Stimulated activated CD8-positive, alpha-beta memory T cell treated with anti-CD3 and anti-CD28 coated beads, Interleukin-15, amount 100 ng/mL, for 24 hours (primary cell): ENCODE results near the gene CEP97.
"Not testable (repeated sequence)": the region's sequence is repeated elsewhere in the genome, so short reads cannot be mapped to it uniquely, and the experiment has no call there.

Experiments used
- DNase-seq: peaks from one replicate; pipeline ENCODE4 v3.0.0-alpha.2; 2020; ENCODE audit warnings: low read depth

CEP97 gene

GRCh38 chr3:101724329-101725193 is at the start of gene CEP97:
TSS of gene CEP97 (plus strand) at chr3:101724614. CDS start at chr3:101724677, 63 bp downstream.
- DNase-seq = peak; percentile 77

GRCh38 chr3:101675709-101676215 is 48.7 kb upstream of the CEP97 start:
- no peak for DNase-seq

- peak; percentile 92 for DNase-seq
Measured at GRCh38 chr3:101676216-101676764, 48.1 kb upstream of the CEP97 start.

DNA sequence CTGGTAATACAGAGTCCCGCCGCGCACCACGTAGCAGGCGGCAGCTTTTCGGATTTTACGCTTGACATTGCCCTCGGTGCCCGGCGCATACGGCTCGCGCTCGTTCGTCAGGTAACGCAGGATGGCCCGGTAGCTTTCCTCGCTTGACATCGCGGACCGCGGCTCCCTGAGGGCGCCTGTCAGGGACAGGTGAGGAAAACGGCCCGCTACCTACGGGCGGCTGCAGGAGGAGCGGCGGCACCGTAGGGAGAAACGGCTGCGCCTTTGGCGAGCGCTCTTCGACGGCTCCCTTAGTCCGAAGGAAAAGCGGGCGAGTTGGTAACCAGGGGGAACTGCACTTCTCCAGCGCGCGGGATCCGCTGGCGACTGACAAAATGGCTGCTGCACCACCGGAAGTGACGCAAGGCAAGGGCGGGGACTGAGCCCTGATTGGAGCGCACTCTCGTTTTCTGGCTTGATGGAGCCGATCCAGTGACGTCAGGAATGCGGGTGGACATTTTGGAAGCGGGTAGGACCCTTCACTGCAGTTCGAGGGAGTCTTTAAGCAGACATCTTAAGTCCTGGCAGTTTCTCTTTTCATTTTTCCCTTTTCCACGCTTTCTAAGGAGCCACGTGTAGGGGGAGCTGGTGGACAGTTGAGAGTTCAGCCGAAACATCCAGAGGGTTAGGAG is 47.5 kb upstream of the CEP97 start, which contains the start of gene ZBTB11:
ZBTB11 (minus strand) TSS at position 368 of the 671 bp plus-strand sequence; CDS start at position 150, 218 bp downstream.
- DNase-seq = peak; percentile 99

DNA sequence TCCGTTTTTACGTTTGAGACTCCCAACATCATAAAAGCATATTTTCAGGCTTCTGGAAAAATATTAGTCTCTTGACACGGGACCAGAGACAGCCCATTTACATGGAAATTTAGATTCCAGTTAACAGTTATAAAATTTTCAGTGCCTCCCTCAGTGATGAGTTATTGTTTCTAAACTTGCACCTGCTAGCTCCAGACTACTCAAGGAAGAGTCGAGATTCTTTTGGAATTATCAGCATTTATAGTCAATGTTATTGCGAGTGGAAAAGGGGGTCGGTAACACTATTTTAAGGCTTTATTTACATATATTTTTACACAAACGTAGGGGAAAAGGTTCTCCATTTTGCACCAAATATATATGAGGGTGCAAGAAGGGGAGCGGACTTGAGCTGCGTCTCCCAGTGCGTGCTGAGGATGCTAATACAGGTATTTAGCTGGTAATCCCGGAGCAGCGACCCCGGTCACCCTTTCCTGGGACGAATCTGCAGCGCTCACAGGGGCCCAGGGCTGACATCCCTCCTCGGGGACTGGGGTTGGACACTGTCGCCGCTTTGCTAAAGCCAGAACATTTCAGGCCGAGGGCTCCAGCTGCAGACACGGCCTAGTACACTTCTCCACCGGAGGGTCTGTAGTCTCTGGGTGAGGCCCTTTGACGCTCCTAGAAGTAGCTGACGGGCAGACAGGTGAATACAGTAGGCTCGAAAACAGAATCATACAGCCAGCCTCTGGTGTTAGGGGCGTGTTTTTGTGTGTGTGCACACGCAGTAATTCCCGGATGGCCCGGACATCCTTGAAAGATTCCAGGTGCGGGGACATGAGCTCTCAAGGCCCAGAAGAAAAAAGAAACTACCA is 46.8 kb upstream of the CEP97 start:
- no peak for DNase-seq

DNA sequence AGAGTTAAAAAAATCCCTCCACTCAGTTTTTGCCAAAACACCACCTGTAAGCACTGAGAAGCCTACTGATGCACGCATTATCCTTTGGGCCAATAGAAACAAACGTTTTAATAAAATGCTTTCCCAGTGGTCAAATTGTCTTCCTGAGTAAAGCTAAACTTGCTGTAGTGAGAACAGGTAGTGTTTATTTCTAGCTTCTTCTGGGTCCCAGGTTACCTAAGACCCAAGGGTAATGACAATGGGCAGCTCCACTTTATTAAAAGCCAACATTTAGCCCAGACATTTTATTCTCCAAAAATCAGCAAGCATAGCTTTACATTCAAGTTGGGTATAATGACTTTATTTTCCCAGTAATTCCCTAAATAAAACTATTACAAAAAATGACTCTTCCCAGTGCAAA is 45.6 kb upstream of the CEP97 start:
- DNase-seq = not testable (repeated sequence)

- DNase-seq = no peak
Measured at GRCh38 chr3:101680466-101680865, 43.9 kb upstream of the CEP97 start.

GRCh38 chr3:101685050-101685400 is 39.4 kb upstream of the CEP97 start:
- DNase-seq = no peak

DNA sequence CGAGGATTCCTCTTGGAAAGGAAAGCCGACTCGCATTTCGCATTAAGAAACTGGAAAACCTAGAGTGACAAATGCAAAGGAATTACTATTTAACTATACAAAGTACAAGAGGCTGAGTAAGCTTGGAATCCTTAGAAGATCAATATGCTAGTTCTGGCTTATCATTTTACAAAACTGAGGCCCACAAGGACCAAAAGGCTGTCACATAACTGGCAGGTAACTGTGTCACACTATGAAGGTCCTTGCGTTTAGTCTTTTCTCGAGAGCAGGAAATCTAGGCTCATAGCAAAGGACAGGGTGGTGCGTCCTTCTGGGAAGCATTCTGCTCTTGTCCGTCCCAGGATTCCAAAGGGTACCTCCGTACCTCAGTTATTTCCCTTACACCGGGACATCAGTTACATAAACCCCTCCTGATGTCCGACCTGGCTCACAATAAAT is 38.5 kb upstream of the CEP97 start:
- DNase-seq = no peak

DNA sequence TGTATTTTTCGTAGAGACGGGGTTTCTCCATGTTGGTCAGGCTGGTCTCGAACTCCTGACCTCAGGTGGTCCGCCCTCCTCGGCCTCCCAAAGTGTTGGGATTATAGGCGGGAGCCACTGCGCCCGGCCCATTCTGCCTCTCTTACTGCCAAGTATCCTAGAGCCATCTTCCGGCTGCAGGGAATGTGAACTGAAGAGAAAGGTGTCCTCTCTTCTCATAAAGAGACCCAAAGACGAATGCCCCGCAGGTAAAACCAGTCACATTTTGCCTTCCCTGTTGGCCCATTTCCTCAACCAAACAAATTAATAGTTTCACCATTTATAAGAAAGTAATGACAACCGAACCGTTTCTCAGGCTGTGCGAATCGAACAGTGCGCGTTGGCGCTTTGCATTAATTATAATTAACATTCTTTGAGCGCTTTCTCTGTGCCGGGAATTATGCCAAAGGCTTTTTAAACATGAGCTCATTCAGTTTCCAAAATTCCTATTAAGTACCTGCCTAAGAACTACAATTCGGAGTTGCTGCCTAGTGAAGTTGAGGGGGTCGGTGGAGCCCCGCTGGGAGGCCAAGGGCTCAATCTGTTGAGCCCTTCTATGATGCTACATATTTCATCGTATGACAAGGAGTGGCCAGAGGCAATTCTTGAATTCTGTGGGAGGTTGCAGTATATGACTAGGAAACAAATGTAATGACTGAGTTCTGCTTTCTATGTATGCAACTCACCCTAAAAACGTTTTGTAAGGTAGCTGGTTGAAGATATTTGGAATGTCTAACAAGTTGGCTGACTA is 37.1 kb upstream of the CEP97 start:
- no peak for DNase-seq

GRCh38 chr3:101689286-101689685 is 35.1 kb upstream of the CEP97 start:
- no peak for DNase-seq

DNA sequence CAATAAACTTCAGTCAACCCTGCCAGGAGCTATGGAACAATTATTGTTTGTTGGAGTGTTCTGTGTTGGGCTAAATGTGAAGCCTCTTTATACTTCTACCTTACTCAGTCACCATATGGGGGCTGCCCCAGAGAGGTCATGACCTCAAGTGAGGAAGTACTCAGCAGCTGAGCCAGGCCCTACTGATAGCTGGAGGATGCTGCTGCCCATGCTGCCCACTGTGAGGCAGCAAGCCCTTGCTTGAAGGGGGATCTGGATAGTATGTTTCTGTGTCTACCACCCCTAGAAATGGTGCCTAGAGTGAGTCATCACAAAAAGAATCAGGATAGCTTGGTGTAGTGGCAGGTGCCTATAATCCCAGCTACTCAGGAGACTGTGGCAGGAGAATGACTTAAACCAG is 33.4 kb upstream of the CEP97 start:
- no peak for DNase-seq

DNA sequence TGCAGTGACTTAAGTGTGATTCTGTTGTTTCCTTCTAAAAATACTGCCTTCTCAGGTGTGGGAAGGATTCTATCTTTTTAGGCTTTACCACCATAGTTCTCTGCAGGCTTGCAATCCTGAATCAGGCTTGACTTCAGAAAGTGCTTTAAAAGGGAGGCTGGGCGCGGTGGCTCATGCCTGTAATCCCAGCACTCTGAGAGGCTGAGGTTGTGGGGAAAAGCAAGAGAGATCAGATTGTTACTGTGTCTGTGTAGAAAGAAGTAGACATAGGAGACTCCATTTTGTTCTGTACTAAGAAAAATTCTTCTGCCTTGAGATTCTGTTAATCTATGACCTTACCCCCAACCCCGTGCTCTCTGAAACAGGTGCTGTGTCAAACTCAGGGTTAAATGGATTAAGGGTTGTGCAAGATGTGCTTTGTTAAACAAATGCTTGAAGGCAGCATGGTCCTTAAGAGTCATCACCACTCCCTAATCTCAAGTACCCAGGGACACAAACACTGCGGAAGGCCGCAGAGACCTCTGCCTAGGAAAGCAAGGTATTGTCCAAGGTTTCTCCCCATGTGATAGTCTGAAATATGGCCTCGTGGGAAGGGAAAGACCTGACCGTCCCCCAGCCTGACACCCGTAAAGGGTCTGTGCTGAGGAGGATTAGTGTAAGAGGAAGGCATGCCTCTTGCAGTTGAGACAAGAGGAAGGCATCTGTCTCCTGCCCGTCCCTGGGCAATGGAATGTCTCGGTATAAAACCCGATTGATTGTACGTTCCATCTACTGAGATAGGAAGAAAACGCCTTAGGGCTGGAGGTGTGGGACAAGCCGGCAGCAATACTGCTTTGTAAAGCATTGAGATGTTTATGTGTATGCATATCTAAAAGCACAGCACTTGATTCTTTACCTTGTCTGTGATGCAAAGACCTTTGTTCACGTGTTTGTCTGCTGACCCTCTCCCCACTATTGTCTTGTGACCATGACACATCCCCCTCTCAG is 32.4 kb upstream of the CEP97 start:
- DNase-seq = not testable (repeated sequence)

DNA sequence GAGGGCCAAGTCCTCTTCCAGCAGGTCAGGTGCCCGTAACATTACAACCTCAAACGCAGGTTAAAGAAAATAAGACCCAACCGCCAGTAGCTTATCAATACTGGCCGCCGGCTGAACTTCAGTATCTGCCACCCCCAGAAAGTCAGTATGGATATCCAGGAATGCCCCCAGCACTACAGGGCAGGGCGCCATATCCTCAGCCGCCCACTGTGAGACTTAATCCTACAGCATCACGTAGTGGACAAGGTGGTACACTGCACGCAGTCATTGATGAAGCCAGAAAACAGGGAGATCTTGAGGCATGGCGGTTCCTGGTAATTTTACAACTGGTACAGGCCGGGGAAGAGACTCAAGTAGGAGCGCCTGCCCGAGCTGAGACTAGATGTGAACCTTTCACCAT is 30.9 kb upstream of the CEP97 start:
- not testable (repeated sequence) for DNase-seq

DNA sequence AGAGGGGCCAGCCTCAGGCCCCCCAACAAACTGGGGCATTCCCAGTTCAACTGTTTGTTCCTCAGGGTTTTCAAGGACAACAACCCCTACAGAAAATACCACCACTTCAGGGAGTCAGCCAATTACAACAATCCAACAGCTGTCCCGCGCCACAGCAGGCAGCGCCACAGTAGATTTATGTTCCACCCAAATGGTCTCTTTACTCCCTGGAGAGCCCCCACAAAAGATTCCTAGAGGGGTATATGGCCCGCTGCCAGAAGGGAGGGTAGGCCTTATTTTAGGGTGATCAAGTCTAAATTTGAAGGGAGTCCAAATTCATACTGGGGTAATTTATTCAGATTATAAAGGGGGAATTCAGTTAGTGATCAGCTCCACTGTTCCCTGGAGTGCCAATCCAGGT is 29.6 kb upstream of the CEP97 start:
- not testable (repeated sequence) for DNase-seq

- DNase-seq = no peak
Measured at GRCh38 chr3:101695779-101696372, 28.5 kb upstream of the CEP97 start.

GRCh38 chr3:101701696-101702634 is 22.4 kb upstream of the CEP97 start:
- DNase-seq = no peak

- DNase-seq = no peak
Measured at GRCh38 chr3:101702726-101703125, 21.7 kb upstream of the CEP97 start.
